Epidermal melanocyte (primary cell): ENCODE results near the gene ACVR1B.

Experiments used
- DNase-seq: peaks from one replicate; pipeline ENCODE4 v3.0.0; 2011; ENCODE audit warnings: low spot score; ENCODE audit not compliant: insufficient read length

ACVR1B gene

GRCh38 chr12:51951199-51951842, at the start of gene ACVR1B:
TSS of gene ACVR1B (plus strand) at chr12:51951699. CDS start at chr12:51951744, 45 bp downstream.
- peak; percentile 65 for DNase-seq

DNA sequence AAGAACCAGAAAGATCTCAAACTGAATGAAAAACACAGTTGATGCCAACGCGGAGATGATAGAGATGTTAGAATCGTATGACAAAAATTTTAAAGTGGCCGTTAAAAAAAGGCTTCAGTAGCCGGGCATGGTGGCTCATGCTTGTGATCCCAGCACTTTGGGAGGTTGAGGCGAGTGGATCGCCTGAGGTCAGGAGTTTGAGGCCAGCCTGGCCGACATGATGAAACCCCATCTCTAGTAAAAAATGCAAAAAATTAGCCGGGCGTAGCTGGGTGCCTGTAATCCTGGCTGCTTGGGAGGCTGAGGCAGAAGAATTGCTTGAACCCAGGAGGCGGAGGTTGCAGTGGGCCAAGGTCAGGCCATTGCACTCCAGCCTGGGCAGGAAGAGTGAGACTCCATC, 49.6 kb upstream of the ACVR1B start:
- DNase-seq = no peak

- DNase-seq = peak; percentile 43
These were observed 46.5 kb upstream of the ACVR1B start for GRCh38 chr12:51904951-51905470.

GRCh38 chr12:51905471-51906429, 45.7 kb upstream of the ACVR1B start:
- no peak for DNase-seq

DNA sequence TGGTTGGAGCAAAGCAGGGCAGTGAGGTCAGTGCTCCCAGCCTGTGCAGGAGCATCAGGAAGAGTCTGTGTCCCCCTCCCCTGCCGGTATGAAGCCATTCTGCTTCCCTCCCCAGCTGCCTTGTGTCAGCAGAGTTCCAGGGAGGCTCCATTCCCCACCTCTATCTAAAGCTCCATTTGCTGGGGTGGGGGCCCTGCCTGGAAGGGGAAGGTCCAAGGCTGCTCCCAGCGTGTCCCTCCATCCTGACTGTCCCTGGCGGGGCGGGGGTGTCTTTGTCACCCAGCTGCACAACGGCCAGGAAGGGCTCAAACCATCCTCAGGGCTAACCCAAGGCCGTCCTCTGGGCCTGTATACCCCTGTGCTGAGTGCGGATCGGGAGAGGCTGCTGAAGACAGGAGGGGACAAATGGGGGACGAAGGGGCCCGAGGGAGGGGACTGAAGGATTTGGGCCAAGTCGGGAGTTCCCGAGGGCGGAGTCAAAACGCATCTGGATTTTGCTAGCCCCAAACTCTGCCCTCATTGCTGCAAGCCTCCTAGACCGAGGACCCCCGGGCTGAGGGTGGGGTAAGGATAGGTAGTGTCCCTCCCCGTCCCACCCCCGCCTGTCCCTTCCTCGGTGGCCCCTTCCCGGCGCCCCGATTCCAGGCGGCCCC, 44.9 kb upstream of the ACVR1B start:
- no peak for DNase-seq

GRCh38 chr12:51907083-51907855, 44.2 kb upstream of the ACVR1B start, which contains the start of gene ACVRL1:
TSS of gene ACVRL1 (plus strand) at chr12:51907504. CDS start at chr12:51912475, 4,971 bp downstream.
- peak; percentile 57 for DNase-seq

GRCh38 chr12:51907856-51908425, 43.6 kb upstream of the ACVR1B start:
- DNase-seq = no peak

DNA sequence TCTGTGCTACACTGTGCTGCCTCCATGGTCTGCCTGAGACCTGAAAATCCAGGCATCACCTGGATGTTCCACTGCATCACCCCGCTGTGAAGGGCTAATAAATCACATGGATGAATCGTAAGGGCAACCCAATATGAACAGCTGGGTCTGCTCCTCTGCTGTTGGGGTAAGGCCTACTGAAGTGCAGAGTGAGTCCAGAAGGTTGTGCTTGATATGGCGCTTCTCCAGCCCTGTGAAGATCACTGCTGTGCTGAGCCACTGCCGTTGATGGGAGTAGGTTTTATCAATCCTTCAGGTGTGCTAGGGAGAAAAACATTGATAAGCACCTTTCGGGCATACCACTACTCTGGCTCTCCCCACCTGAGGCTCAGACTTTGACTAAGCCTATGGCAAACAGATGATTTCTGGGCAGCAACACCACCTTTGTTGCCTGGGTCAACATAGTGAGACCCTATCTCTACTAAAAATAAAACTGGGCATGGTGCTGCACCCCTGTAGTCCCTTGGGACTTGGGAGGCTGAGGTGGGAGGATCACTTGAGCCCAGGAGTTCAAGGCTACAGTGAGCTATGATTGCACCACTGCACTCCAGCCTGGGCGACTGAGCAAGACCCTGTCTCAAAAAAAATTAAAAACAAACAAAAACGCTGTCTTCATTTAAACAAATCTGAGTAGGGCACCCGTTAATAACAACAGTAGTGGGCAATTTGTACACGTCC, 42.5 kb upstream of the ACVR1B start:
- no peak for DNase-seq

- DNase-seq = no peak
These were observed 41.3 kb upstream of the ACVR1B start for GRCh38 chr12:51910168-51910567.

DNA sequence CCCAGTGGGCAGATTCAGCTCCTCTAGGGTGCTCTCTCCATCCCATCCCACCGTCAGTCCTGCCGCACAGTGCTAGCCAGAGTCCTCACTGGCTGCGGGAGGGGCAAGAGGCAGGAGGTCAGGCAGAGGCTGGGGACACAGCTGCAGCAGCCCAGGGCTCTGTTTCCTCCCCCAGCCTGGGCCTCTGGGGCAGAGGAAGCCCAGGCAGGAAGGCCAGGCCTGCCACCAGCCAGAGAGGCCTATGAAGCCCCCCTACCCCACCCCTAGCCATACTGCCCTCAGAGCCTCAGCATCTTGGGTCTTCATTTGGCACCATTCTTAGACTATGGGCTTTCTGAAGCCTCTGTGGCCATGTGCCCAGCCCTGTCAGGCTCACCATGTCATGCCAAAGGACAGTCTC, 40.8 kb upstream of the ACVR1B start:
- DNase-seq = no peak

DNA sequence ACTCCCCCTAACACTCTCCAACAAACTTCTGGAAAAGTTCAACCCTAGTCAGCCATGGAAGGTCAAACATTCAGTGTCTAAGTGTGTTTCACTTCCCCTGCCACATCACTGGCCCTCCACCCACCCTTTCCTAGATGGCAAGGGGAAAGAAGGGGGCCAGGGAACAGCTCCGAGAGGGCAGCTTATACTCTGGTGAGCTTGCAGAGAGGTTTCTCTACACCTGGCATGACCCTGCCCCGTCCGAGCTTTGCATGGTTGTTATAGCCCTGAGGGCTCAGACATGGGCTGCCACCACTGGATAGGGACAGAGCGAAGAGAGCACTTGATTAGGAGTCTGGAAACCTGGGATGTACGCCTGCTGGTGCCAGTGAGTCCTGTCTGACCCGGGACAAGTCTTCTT, 40.2 kb upstream of the ACVR1B start:
- DNase-seq = no peak

GRCh38 chr12:51911788-51912711, 39.4 kb upstream of the ACVR1B start:
- DNase-seq = no peak

DNA sequence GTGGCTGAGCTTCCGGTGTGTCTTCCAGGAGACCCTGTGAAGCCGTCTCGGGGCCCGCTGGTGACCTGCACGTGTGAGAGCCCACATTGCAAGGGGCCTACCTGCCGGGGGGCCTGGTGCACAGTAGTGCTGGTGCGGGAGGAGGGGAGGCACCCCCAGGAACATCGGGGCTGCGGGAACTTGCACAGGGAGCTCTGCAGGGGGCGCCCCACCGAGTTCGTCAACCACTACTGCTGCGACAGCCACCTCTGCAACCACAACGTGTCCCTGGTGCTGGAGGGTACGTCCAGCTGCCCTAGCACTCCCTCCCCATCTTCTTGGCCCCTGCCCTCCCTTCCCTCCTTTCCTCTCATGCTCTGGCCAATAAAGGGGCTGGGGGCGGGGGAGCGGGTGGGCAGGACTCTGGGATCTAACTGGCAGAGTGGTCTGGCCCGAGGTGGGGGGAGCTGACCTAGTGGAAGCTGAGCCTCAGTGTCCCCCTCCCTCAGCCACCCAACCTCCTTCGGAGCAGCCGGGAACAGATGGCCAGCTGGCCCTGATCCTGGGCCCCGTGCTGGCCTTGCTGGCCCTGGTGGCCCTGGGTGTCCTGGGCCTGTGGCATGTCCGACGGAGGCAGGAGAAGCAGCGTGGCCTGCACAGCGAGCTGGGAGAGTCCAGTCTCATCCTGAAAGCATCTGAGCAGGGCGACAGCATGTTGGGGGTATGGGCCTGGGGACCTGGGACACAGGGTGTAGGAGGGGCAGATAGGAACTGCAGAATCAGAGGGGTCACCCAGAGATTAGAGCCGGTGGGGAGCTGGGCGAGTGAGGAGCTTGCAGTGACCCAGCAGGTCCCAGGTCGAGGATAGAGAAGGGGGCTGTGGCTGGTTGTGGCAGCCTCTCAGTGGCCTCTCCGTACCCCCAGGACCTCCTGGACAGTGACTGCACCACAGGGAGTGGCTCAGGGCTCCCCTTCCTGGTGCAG, 38.1 kb upstream of the ACVR1B start:
- DNase-seq = no peak

DNA sequence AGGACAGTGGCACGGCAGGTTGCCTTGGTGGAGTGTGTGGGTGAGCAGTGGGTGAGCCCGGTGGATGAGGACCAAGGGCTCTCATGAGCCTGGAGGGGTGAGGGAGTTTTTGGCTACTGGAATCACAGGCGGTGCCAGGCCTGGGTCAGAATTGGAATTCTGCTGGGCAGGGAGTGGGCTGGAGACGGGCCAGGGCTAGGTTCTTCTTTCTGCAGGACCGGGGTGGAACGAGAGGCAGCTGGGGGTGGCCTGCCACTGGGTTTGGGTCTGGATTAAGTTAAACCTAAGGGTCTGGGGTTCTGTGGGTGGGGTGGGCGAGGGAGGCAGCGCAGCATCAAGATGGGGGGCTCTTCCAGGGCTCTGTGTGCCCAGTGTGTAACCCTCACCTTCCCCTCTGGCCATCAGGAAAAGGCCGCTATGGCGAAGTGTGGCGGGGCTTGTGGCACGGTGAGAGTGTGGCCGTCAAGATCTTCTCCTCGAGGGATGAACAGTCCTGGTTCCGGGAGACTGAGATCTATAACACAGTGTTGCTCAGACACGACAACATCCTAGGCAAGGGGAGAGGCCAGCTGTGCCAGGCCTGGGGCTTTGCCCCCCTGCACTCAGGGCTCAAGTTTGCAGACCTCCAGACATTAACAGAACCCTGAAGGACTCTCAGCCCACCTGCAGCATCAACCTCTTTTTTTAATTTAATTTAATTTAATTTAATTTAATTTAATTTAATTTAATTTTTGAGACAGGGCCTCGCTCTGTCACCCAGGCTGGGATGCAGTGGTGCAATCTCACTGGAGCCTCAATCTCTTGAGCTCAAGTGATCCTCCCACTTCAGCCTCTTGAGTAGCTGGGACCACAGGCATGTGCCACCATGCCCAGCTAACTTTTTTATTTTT, 37.2 kb upstream of the ACVR1B start:
- no peak for DNase-seq

GRCh38 chr12:51915003-51915625, 36.4 kb upstream of the ACVR1B start:
- no peak for DNase-seq

DNA sequence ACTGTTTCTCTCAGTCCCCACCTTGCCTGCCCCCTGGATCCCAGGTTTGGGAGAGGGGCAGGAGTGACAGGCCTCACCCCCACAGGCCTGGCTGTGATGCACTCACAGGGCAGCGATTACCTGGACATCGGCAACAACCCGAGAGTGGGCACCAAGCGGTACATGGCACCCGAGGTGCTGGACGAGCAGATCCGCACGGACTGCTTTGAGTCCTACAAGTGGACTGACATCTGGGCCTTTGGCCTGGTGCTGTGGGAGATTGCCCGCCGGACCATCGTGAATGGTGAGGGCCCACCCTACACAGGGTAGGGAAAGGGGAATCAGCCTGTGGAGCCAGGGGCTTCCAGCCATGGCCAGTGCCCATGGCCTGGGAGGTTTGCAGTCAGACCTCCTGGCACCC, 35.5 kb upstream of the ACVR1B start:
- no peak for DNase-seq
